Measurements from ENCODE around the gene CIPC. TPM values are rescaled to one million over a fixed set of nuclear protein-coding genes. Genes with fewer than 3 reads are reported as not detected.

CIPC gene
- polyA plus RNA-seq, 1 donor from 2014 or later, result 36.7 TPM

DNA sequence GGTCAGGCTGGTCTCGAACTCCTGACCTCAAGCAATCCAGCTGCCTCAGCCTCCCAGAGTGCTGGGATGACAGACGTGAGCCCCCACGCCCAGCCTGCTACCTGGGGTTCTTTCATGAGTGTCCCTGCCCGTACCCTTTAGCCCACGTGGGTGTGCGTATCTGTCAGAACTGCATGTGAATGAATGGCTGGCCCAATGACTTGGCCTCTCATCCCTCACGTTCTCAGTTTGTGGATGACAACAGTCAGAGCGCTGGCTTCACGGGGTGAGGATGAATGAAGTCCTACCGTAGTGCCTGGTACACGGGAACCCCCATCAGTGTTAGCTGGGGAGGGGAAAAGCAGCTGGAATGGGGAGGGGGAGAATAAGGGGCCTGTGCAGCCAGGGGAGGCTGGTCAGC lies 59.7 kb downstream of the CIPC start:
- Histone ChIP-seq H3K27me3 (ENCODE audit: insufficient read depth, low read depth, low read length) (no peaks in the 10 kb centered on the region), H3K79me2 (replicated peaks; ENCODE audit: insufficient read depth, low read length) (no peaks in the 10 kb centered on the region), H3K4me2 (ENCODE audit: low read length) (no peak overlapping the region), H3K36me3 (ENCODE audit: insufficient read depth, low read length) (no peaks in the 10 kb centered on the region), H2AFZ (ENCODE audit: low read depth, low read length) (peak overlapping the region; percentile 85), H3K4me3 (ENCODE audit: low read length) (peak overlapping the region; percentile 47), H3K9me2 (ENCODE audit: insufficient read depth, low read length) (no peaks in the 10 kb centered on the region), H3K27ac (ENCODE audit: low read length) (peak overlapping the region; percentile 93), H3K9ac (ENCODE audit: low read length) (peak overlapping the region; percentile 81), H3F3A (ENCODE audit: insufficient read depth, low read length, poor library complexity, severe bottlenecking) (no peaks in the 10 kb centered on the region), H4K20me1 (ENCODE audit: insufficient read depth) (no peaks in the 10 kb centered on the region), H3K9me3 (ENCODE audit: low read length) (no peaks in the 10 kb centered on the region)
- TF ChIP-seq SMC3 (conservative IDR thresholded peaks at IDR 0.05; ENCODE audit: poor library complexity) (no peak), POLR2AphosphoS5 (IDR thresholded peaks at IDR 0.05) (no peak), MXI1 (conservative IDR thresholded peaks at IDR 0.05; ENCODE audit: poor library complexity, severe bottlenecking) (no peak), EP300 (conservative IDR thresholded peaks at IDR 0.05; ENCODE audit: poor library complexity, severe bottlenecking) (no peak), TAF1 (IDR thresholded peaks at IDR 0.05; ENCODE audit: low read depth) (no peak), RAD21 (conservative IDR thresholded peaks at IDR 0.05) (no peak), EZH2 (IDR thresholded peaks at IDR 0.05; ENCODE audit: borderline replicate concordance, insufficient read depth, low read length, poor library complexity, severe bottlenecking) (no peak)
- TF ChIP-seq, protein P1, sequence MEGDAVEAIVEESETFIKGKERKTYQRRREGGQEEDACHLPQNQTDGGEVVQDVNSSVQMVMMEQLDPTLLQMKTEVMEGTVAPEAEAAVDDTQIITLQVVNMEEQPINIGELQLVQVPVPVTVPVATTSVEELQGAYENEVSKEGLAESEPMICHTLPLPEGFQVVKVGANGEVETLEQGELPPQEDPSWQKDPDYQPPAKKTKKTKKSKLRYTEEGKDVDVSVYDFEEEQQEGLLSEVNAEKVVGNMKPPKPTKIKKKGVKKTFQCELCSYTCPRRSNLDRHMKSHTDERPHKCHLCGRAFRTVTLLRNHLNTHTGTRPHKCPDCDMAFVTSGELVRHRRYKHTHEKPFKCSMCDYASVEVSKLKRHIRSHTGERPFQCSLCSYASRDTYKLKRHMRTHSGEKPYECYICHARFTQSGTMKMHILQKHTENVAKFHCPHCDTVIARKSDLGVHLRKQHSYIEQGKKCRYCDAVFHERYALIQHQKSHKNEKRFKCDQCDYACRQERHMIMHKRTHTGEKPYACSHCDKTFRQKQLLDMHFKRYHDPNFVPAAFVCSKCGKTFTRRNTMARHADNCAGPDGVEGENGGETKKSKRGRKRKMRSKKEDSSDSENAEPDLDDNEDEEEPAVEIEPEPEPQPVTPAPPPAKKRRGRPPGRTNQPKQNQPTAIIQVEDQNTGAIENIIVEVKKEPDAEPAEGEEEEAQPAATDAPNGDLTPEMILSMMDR (IDR thresholded peaks at IDR 0.05; ENCODE audit: poor library complexity, severe bottlenecking), result no peak
- TF ChIP-seq, protein P2, sequence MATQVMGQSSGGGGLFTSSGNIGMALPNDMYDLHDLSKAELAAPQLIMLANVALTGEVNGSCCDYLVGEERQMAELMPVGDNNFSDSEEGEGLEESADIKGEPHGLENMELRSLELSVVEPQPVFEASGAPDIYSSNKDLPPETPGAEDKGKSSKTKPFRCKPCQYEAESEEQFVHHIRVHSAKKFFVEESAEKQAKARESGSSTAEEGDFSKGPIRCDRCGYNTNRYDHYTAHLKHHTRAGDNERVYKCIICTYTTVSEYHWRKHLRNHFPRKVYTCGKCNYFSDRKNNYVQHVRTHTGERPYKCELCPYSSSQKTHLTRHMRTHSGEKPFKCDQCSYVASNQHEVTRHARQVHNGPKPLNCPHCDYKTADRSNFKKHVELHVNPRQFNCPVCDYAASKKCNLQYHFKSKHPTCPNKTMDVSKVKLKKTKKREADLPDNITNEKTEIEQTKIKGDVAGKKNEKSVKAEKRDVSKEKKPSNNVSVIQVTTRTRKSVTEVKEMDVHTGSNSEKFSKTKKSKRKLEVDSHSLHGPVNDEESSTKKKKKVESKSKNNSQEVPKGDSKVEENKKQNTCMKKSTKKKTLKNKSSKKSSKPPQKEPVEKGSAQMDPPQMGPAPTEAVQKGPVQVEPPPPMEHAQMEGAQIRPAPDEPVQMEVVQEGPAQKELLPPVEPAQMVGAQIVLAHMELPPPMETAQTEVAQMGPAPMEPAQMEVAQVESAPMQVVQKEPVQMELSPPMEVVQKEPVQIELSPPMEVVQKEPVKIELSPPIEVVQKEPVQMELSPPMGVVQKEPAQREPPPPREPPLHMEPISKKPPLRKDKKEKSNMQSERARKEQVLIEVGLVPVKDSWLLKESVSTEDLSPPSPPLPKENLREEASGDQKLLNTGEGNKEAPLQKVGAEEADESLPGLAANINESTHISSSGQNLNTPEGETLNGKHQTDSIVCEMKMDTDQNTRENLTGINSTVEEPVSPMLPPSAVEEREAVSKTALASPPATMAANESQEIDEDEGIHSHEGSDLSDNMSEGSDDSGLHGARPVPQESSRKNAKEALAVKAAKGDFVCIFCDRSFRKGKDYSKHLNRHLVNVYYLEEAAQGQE (IDR thresholded peaks at IDR 0.05; ENCODE audit: borderline replicate concordance), result no peak

DNA sequence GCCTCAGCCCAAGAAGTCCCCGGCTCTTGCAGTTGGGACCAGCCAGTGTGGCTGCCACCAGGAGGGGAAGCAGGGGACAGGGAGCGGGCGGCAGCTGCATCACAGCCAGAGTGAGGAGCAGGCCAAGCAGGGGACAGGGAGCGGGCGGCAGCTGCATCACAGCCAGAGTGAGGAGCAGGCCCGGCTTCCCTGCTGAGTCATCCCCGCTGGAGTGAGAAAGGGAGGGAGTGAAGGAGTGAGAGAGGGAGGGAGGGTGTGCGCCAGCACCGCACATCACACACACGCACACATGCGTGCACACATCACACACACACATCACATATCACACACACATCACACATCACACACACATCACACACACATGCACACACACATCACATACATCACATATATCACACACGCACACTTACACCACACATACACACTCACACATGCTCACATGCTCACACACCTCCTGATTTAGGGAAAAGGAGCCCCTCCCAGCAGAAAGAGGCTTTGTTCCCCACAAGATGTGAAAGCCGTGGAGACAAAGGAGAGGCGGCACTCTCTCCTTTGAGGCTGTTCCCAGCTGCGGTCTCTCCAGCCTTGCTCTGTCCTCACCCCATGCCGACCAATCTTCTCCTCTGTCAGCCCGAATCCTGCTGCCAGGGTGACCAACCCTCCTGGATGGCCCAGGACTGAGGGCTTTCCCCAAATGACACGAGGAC lies 60.3 kb downstream of the CIPC start:
- H3K4me3 ChIP-seq (ENCODE audit: low read length), result peak overlapping the region; percentile 53

More for the DNA sequence above, 60.3 kb downstream of the CIPC start:
- Histone ChIP-seq H3F3A (ENCODE audit: insufficient read depth, low read length, poor library complexity, severe bottlenecking) (no peaks in the 10 kb centered on the region), H3K36me3 (ENCODE audit: insufficient read depth, low read length) (no peaks in the 10 kb centered on the region), H3K4me2 (ENCODE audit: low read length) (peak overlapping the region; percentile 37), H3K79me2 (replicated peaks; ENCODE audit: insufficient read depth, low read length) (no peaks in the 10 kb centered on the region), H4K20me1 (ENCODE audit: insufficient read depth) (no peaks in the 10 kb centered on the region), H3K27me3 (ENCODE audit: insufficient read depth, low read depth, low read length) (no peaks in the 10 kb centered on the region), H3K9me3 (ENCODE audit: low read length) (no peaks in the 10 kb centered on the region), H3K27ac (ENCODE audit: low read length) (peak overlapping the region; percentile 93), H3K9me2 (ENCODE audit: insufficient read depth, low read length) (no peaks in the 10 kb centered on the region), H2AFZ (ENCODE audit: low read depth, low read length) (peak overlapping the region; percentile 85), H3K9ac (ENCODE audit: low read length) (peak overlapping the region; percentile 81)
- TF ChIP-seq, protein P2 (IDR thresholded peaks at IDR 0.05; ENCODE audit: borderline replicate concordance), result no peak
- TF ChIP-seq, protein P1 (IDR thresholded peaks at IDR 0.05; ENCODE audit: poor library complexity, severe bottlenecking), result no peak
- TF ChIP-seq MXI1 (conservative IDR thresholded peaks at IDR 0.05; ENCODE audit: poor library complexity, severe bottlenecking), result peak; percentile 53
- peak; percentile 78 for TF ChIP-seq EP300 (conservative IDR thresholded peaks at IDR 0.05; ENCODE audit: poor library complexity, severe bottlenecking)
- TF ChIP-seq SMC3 (conservative IDR thresholded peaks at IDR 0.05; ENCODE audit: poor library complexity), result peak; percentile 53
- TF ChIP-seq RAD21 (conservative IDR thresholded peaks at IDR 0.05), result no peak
- peak; percentile 80 for TF ChIP-seq POLR2AphosphoS5 (IDR thresholded peaks at IDR 0.05)
- TF ChIP-seq TAF1 (IDR thresholded peaks at IDR 0.05; ENCODE audit: low read depth), result no peak

Measured in neural cell (in vitro differentiated cells).